ENCODE data around the gene FAM83B. TPM values are rescaled to one million over a fixed set of nuclear protein-coding genes. Genes with fewer than 3 reads are reported as not detected.
"Not testable (repeated sequence)": the region's sequence is repeated elsewhere in the genome, so short reads cannot be mapped to it uniquely, and the experiment has no call there.

FAM83B gene
- total RNA-seq, 1 donor from 2014 or later = 13.5 TPM

DNA sequence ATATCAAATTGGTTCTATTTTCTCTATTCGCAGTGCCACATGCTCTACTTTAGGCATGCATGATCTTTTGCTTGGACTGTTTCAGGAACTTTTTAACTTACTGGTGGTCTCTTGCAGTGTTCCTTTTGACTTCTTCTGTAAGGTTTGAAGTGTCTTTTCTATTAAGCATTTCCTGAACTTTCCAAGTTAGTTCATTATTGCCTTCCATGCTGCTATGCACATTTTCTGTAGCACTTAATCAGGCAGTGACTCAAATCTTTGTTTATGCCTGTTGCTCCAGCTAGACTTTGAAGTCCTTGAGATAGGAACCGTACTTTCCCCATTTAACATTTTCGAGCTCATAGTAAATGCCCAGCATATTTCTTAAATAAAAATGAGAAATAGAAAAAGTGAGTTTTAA is 52.2 kb downstream of the FAM83B start:
- no peak for DNase-seq (ENCODE audit: low read depth)

- no peak for DNase-seq (ENCODE audit: low read depth)
Observed at GRCh38 chr6:54899442-54899841, 52.9 kb downstream of the FAM83B start.

DNA sequence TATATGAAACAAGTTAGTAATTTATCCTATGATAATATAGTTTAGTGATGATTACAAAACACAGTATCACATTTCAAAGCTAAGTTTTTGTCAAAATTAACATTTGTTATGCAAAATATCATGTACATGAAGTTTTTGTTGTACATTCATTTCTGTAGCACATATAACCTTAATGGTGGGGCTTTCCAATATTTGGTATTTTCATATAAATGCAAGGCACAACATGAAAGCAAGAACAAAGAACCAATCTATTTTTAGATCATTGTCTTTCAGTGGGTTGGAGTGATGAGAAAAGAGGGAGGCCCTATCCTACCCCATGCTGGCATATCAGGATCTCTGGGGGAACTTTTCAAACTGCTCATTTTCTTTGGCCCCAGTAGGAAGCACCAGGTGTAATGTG is 53.4 kb downstream of the FAM83B start:
- no peak for DNase-seq (ENCODE audit: low read depth)

- no peak for DNase-seq (ENCODE audit: low read depth)
Observed at GRCh38 chr6:54900666-54901065, 54.1 kb downstream of the FAM83B start.

- peak; percentile 16 for DNase-seq (ENCODE audit: low read depth)
Observed at GRCh38 chr6:54903884-54904283, 57.3 kb downstream of the FAM83B start.

DNA sequence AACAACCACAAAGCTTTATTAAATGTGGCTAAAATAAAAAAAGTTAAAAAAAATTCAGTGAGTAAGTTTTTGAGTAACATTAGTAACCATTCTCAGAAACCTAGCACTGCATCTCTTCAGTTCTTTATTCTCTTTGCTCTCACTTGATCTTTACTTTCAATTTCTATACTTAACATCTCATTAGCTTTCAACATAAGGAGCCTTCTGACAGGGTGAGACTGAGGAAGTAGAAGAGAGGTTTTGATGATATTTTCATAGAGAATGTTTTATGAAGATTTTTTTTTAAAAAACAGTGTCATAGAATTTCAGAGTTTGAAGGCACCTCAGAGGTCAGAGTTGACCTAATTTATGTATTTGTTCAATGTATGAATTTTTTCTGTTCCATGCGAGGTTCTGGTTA is 60.8 kb downstream of the FAM83B start:
- DNase-seq (ENCODE audit: low read depth) = no peak

DNA sequence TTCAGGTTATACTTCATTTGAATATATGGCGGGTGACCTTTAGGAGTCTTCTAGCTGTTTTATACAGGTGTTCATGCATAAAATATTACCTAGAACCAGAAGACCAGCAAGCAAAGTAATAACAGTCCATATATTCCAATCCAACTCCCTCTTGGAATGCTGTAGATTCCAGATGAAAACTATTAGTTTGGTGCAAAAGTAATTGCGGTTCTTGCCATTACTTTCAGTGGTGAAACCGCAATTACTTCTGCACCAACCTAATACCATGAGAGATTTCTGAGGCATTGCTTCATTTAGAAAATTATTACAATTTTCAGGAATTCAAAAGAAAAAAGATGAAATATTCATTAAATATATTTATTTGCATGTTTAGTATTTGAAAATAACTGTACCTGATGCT is 62.6 kb downstream of the FAM83B start:
- DNase-seq (ENCODE audit: low read depth) = no peak

- DNase-seq (ENCODE audit: low read depth) = no peak
Observed at GRCh38 chr6:54910431-54910884, 63.9 kb downstream of the FAM83B start.

GRCh38 chr6:54910921-54911320 is 64.3 kb downstream of the FAM83B start:
- no peak for DNase-seq (ENCODE audit: low read depth)

- no peak for DNase-seq (ENCODE audit: low read depth)
Observed at GRCh38 chr6:54913211-54913610, 66.6 kb downstream of the FAM83B start.

DNA sequence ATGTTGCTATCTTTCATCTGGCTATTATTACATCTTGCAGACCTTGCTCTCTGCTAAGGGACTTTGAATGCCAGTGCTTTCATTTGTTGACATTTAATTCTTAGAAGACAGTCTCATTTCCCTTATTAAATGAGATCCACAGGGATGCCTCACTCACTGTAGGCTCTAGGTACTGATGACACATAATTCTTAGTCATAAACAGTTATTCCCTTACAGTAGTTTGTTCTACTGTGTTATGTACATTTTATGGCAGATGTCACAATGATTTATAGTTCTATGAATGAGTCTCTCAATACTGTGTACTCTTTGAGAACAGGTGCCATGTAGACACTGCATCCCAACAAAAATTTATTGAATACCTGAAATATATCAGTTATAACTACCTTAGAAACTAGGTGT is 70.3 kb downstream of the FAM83B start:
- peak; percentile 20 for DNase-seq (ENCODE audit: low read depth)

DNA sequence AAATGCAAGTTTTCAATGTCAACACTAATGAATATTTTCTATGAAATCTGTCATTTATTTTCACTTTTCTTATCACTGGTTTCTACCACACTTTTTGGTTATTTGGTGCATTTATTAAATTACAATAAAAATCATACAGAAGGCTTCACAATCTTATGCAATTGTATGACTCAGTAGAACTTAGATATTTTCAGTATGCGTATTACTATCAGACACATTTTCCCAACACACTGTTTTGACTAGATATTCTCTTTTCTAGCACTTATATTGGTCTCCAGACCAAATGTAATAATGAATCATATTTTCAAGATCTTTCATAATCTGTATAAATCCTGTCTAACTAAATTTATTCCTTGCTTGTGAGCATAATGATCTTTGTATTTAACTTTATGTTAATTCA is 74.1 kb downstream of the FAM83B start:
- no peak for DNase-seq (ENCODE audit: low read depth)

- DNase-seq (ENCODE audit: low read depth) = no peak
Observed at GRCh38 chr6:54921891-54922290, 75.3 kb downstream of the FAM83B start.

DNA sequence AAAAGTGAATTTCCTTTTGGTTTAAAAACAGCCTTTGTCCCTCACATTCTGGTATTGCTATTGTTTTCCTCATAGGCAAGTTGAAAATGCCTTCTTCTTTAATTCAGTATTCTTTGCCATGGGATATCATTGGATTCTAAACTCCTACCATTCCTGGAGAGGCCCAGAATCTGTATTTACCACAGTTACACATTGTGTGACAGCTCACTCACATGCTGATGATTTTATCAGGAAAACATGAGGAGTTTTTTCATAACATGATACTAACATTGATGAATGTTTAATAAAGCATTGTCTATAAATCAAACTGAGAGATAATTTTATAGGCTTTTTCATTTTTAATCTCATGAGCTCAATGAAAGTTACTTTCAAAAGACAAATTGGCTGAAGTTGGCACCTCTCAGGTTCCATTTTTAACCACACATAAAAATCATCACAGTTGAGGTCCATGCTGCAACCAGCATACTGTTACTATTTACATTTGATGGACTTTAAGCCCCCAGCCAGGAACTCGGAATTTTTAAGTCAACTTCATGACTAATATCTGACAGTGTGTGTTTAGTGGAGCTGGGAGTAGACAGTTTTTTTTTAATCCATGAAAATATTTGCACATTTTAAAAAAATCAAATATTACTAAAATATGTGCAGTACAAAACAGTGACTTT is 82.8 kb downstream of the FAM83B start:
- no peak for DNase-seq (ENCODE audit: low read depth)

DNA sequence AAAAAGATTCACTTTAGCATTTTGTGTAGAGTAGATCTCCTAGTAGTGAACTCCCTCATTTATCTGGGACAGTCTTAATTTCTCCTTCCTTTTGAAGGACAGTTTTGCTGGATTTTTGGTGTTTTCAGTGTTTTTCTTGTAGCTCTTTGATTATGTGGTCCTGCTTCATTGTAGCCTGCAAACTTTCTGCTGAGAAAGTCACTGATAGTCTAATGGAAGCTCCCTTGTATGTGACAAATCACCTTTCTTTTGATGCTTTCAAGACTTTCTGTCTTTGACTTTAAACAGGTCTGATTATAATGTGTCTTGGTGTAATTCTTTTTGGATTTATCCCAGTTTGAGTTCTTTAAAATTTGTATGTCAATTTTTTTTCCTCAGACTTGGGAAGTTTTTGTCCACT is 86.1 kb downstream of the FAM83B start:
- no peak for DNase-seq (ENCODE audit: low read depth)

DNA sequence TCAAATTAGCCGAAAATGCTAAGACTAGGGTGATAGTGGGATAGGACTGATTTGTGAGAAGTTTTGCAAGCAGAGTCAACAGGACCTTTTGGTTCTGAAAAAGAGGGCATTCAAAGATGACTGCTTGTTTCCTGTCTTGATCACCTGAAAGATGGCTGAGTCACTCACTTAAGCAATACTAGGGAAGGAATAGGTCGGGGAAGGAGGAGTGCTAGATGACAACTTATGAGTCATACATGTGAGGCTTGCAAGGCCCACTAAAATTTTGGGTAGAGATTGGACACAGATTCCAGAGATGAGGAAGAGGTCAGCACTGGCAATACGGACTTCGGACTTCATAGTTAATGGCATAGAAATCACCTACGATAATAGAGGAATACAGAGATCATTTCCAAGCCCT is 89.2 kb downstream of the FAM83B start:
- DNase-seq (ENCODE audit: low read depth) = peak; percentile 97

DNA sequence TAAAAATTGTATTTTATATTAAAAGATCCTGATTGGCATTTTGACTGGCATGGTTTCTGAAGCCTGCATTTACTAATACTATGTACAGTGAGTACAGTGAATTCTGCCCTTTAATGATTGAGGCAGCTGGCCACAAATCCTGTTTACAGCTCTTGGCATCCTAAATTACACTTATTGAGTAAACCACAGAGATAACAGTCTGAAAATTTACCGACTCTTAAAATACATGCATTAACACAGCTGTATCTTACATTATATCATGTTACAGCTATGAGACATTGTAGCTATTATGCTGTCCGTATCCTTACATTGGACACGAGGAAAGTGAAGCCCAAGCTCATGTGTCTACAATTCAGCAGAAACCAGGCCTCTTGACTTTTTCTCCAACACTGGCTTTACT is 90.8 kb downstream of the FAM83B start:
- DNase-seq (ENCODE audit: low read depth) = no peak

DNA sequence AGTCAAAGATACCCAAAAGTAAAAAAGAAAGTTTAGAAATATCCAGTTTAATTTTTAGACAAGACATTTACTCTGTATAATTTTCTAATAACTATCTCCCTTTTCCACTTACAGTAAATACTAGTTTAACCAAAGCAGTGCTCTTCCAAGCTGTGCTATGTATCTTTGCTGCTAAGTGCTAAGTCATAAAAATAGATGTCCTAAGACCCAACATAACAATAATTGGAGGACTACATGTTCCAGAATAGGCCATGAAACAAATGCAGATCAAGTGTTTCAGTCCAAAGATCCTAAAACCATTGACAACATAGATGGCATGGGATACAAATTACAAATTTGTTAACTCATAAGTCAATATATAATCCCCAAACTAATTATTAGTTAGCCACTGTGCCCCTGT is 111.1 kb downstream of the FAM83B start:
- DNase-seq (ENCODE audit: low read depth) = no peak

- no peak for DNase-seq (ENCODE audit: low read depth)
Observed at GRCh38 chr6:54958446-54958845, 111.9 kb downstream of the FAM83B start.

- DNase-seq (ENCODE audit: low read depth) = no peak
Observed at GRCh38 chr6:54959820-54960219, 113.2 kb downstream of the FAM83B start.

GRCh38 chr6:54961372-54961771 is 114.8 kb downstream of the FAM83B start:
- not testable (repeated sequence) for DNase-seq (ENCODE audit: low read depth)

- peak; percentile 65 for DNase-seq (ENCODE audit: low read depth)
Observed at GRCh38 chr6:54970337-54970736, 123.8 kb downstream of the FAM83B start.

DNA sequence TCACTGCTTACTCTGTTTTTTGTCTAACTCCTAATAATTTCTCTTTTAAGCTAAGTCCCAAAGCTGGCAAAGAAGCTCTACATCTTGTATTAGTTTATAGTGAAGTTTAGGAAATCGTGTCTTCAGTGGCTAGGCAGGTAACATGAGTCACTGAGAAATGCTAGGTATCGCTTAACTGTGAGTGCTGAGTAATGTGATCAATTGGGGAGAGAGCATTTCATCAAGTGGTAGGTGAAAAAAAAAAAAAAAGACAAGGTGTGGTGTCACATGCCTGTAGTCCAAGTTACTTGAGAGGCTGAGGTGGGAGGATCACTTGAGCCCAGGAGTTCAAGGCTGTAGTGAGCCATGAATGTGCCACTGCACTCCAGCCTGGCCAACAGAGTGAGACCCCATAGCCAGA is 125.3 kb downstream of the FAM83B start:
- no peak for DNase-seq (ENCODE audit: low read depth)

GRCh38 chr6:54979161-54979560 is 132.6 kb downstream of the FAM83B start:
- not testable (repeated sequence) for DNase-seq (ENCODE audit: low read depth)
